PFSK-1 (cell line): ENCODE data around the gene MX2.

Experiments used
- FOXP2 ChIP-seq: optimal IDR thresholded peaks from 2 replicates; pipeline ENCODE3; 2011; ENCODE audit warnings: borderline replicate concordance, control low read depth, inconsistent platforms; ENCODE audit not compliant: insufficient read depth; ENCODE audit errors: extremely low read length, extremely low read depth
- POLR2AphosphoS5 ChIP-seq: IDR thresholded peaks from 2 replicates; pipeline ENCODE4 v1.6.1; 2012; ENCODE audit warnings: low read depth, mild to moderate bottlenecking, control low read depth, low read length, moderate library complexity
- REST ChIP-seq, 2 experiments: IDR thresholded peaks; 2 replicates each; pipeline versions ENCODE4 v1.6.1 to v1.8.0; 2011 to 2012; ENCODE audit warnings: low read depth in 2 of 2, low read length in 2 of 2, control low read depth in 1 of 2, inconsistent platforms in 1 of 2, mild to moderate bottlenecking in 1 of 2, moderate library complexity in 1 of 2; ENCODE audit not compliant: insufficient read depth in 1 of 2
- SIN3A ChIP-seq: IDR thresholded peaks from 2 replicates; pipeline ENCODE4 v1.6.1; 2012; ENCODE audit warnings: mild to moderate bottlenecking, low read length, moderate library complexity, borderline replicate concordance; ENCODE audit not compliant: insufficient read depth
- TAF1 ChIP-seq: IDR thresholded peaks from 2 replicates; pipeline ENCODE4 v1.6.1; 2012; ENCODE audit warnings: low read length, control low read depth, borderline replicate concordance; ENCODE audit not compliant: insufficient read depth

GRCh38 chr21:41315726-41316125 lies 46.1 kb upstream of the MX2 start:
- TF ChIP-seq POLR2AphosphoS5 (no peak), REST (IDR thresholded peaks at IDR 0.05; ENCODE audit: insufficient read depth in 1 of 2, low read depth in 2 of 2, low read length in 2 of 2) (no peak), TAF1 (no peak), SIN3A (no peak), FOXP2 (no peak)
